Measurements from ENCODE around the gene PTN.

Gene PTN

GRCh38 chr7:137282043-137282442, 61.5 kb downstream of the PTN start:
- Histone ChIP-seq H3K4me2 (ENCODE audit: low read depth, low read length, poor library complexity, severe bottlenecking) (no peak overlapping the region), H3K9ac (ENCODE audit: low read length) (no peak overlapping the region), H3K4me3 (ENCODE audit: insufficient read depth, low read length, poor library complexity, severe bottlenecking) (no peak overlapping the region), H4K20me1 (ENCODE audit: low read depth, low read length) (no peaks in the 10 kb centered on the region), H3K27me3 (ENCODE audit: low read length) (no peaks in the 10 kb centered on the region), H2AFZ (ENCODE audit: low read depth, low read length, severe bottlenecking) (no peak overlapping the region), H3K9me3 (ENCODE audit: insufficient read depth, low read length) (no peaks in the 10 kb centered on the region), H3F3A (ENCODE audit: insufficient read depth) (no peaks in the 10 kb centered on the region), H3K27ac (ENCODE audit: low read depth, low read length) (no peak overlapping the region), H3K9me2 (replicated peaks; ENCODE audit: insufficient read depth, low read length) (no peaks in the 10 kb centered on the region), H3K79me2 (ENCODE audit: insufficient read depth, low read length) (no peaks in the 10 kb centered on the region), H3K36me3 (ENCODE audit: low read length) (no peaks in the 10 kb centered on the region)
- no peak for TF ChIP-seq CTCF (IDR thresholded peaks at IDR 0.05; ENCODE audit: insufficient read depth, low read length, poor library complexity, severe bottlenecking)
- no peak for TF ChIP-seq EZH2phosphoT487 (conservative IDR thresholded peaks at IDR 0.05; ENCODE audit: low read length)

GRCh38 chr7:137276189-137276588, 67.3 kb downstream of the PTN start:
- Histone ChIP-seq H3K4me3 (ENCODE audit: insufficient read depth, low read length, poor library complexity, severe bottlenecking) (no peak overlapping the region), H3K36me3 (ENCODE audit: low read length) (no peaks in the 10 kb centered on the region), H3K27ac (ENCODE audit: low read depth, low read length) (no peak overlapping the region), H3K9me2 (replicated peaks; ENCODE audit: insufficient read depth, low read length) (no peaks in the 10 kb centered on the region), H3K4me2 (ENCODE audit: low read depth, low read length, poor library complexity, severe bottlenecking) (no peak overlapping the region), H3K27me3 (ENCODE audit: low read length) (no peaks in the 10 kb centered on the region), H3K79me2 (ENCODE audit: insufficient read depth, low read length) (no peaks in the 10 kb centered on the region), H3K9ac (ENCODE audit: low read length) (no peak overlapping the region), H3F3A (ENCODE audit: insufficient read depth) (no peaks in the 10 kb centered on the region), H3K9me3 (ENCODE audit: insufficient read depth, low read length) (no peaks in the 10 kb centered on the region), H4K20me1 (ENCODE audit: low read depth, low read length) (no peaks in the 10 kb centered on the region), H2AFZ (ENCODE audit: low read depth, low read length, severe bottlenecking) (no peak overlapping the region)
- TF ChIP-seq CTCF (IDR thresholded peaks at IDR 0.05; ENCODE audit: insufficient read depth, low read length, poor library complexity, severe bottlenecking) (no peak), EZH2phosphoT487 (conservative IDR thresholded peaks at IDR 0.05; ENCODE audit: low read length) (no peak)

- no peak overlapping the region for H2AFZ ChIP-seq (ENCODE audit: low read depth, low read length, severe bottlenecking)
- no peak overlapping the region for H3K9ac ChIP-seq (ENCODE audit: low read length)
- H3K27ac ChIP-seq (ENCODE audit: low read depth, low read length) = no peak overlapping the region
- TF ChIP-seq EZH2phosphoT487 (conservative IDR thresholded peaks at IDR 0.05; ENCODE audit: low read length) = no peak
- TF ChIP-seq CTCF (IDR thresholded peaks at IDR 0.05; ENCODE audit: insufficient read depth, low read length, poor library complexity, severe bottlenecking) = no peak
- H3K9me3 ChIP-seq (ENCODE audit: insufficient read depth, low read length) = no peaks in the 10 kb centered on the region
- no peaks in the 10 kb centered on the region for H3K36me3 ChIP-seq (ENCODE audit: low read length)
- H3K4me2 ChIP-seq (ENCODE audit: low read depth, low read length, poor library complexity, severe bottlenecking) = no peak overlapping the region
- H3K9me2 ChIP-seq (replicated peaks; ENCODE audit: insufficient read depth, low read length) = no peaks in the 10 kb centered on the region
- H3F3A ChIP-seq (ENCODE audit: insufficient read depth) = no peaks in the 10 kb centered on the region
- H3K27me3 ChIP-seq (ENCODE audit: low read length) = no peaks in the 10 kb centered on the region
- H3K4me3 ChIP-seq (ENCODE audit: insufficient read depth, low read length, poor library complexity, severe bottlenecking) = no peak overlapping the region
- H3K79me2 ChIP-seq (ENCODE audit: insufficient read depth, low read length) = no peaks in the 10 kb centered on the region
- no peaks in the 10 kb centered on the region for H4K20me1 ChIP-seq (ENCODE audit: low read depth, low read length)
Measured at GRCh38 chr7:137272249-137272648, 71.3 kb downstream of the PTN start.

Data from SU-DHL-6 (cell line).